ENCODE results near the gene SETD5.

- TF ChIP-seq POLR2A (IDR thresholded peaks at IDR 0.05) (no peak), CTCF (IDR thresholded peaks at IDR 0.05) (no peak)
Measured at GRCh38 chr3:9514956-9515355, 117.5 kb downstream of the SETD5 start.
